Astrocyte of the cerebellum (primary cell): Measurements from ENCODE around the gene ITPRID2.

Source experiments
- DNase-seq: peaks from one replicate; pipeline ENCODE4 v3.0.0-alpha.2; 2011; ENCODE audit warnings: low read depth
- H3K4me3 ChIP-seq: 2 replicates; pipeline ENCODE4 v1.5.1; 2011; ENCODE audit warnings: mild to moderate bottlenecking, low read depth, low read length, moderate library complexity
- in situ Hi-C: cut with HindIII; loops from 2 replicates; pipeline ENCODE4 v1.10.0; 2017; ENCODE audit warnings: low sequenced_read_pairs
- TF ChIP-seq, protein P1 (sequence below): IDR thresholded peaks from 2 replicates; pipeline ENCODE4 v1.5.1; 2012; ENCODE audit warnings: low read length, low read depth, moderate library complexity, mild to moderate bottlenecking; ENCODE audit errors: missing control alignments

Gene ITPRID2

DNA sequence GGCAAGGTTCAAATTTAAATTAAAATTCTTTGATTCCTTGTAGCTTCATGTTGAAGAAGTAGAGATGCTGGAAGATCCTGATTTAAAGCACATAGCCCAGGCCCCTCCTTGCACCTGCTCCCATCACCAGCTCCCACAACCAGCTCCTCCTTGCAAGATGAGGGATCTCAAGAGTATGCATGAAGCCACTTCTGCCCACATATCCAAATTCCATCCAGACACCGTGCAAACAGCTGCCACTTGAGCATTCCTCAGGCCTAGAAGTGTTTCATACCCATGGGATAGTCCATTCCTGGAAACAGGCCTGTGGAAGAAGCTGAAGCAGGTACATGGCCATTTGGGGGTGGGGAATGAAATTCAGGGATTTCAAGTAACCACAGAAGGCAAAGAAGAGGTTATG, 32.4 kb upstream of the ITPRID2 start:
- TF ChIP-seq, protein P1, sequence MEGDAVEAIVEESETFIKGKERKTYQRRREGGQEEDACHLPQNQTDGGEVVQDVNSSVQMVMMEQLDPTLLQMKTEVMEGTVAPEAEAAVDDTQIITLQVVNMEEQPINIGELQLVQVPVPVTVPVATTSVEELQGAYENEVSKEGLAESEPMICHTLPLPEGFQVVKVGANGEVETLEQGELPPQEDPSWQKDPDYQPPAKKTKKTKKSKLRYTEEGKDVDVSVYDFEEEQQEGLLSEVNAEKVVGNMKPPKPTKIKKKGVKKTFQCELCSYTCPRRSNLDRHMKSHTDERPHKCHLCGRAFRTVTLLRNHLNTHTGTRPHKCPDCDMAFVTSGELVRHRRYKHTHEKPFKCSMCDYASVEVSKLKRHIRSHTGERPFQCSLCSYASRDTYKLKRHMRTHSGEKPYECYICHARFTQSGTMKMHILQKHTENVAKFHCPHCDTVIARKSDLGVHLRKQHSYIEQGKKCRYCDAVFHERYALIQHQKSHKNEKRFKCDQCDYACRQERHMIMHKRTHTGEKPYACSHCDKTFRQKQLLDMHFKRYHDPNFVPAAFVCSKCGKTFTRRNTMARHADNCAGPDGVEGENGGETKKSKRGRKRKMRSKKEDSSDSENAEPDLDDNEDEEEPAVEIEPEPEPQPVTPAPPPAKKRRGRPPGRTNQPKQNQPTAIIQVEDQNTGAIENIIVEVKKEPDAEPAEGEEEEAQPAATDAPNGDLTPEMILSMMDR, result no peak
- no peak for DNase-seq
- in situ Hi-C loops, result no loop called here
- no peak overlapping the region for H3K4me3 ChIP-seq

DNA sequence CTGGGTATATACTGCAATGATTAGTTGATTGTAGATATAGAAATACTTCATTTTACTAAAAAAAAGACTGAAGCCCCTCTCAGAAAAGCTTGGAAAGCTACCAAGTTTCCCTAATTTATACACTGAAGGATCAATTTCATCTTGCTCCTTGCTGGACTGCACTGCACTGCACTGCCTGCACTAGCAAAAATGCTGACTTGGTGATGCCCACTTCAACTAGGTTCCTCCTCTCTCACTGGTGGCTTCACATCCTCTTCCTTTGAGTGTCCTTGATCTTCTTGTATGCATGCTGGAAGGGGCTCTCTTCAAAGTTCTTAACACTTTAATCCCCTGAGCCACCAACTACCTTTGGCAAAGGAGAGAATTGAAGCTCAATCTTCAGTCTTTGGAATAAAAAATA, 31.7 kb upstream of the ITPRID2 start:
- in situ Hi-C loops, result no loop called here
- H3K4me3 ChIP-seq, result no peak overlapping the region
- DNase-seq, result no peak
- TF ChIP-seq, protein P1, result no peak

DNA sequence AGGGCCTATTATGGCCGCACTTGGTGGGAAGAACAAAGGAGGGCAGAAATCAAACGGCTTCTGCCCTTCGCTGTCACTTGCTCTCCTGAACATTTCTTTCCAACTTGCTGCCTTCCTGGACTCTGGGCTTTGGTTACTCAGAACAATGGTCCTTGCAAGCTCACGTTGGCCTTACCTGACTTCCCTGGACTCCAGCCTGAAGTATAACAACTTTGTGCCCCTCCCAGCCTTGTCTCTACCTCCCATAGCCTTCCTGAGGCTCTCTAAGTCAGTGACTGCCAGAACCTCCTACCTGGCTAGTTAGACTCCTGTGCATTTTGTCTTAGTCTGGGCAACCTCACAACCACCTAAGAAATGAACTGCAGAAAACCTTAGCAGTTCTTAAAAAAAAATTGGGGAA, 30.2 kb upstream of the ITPRID2 start:
- DNase-seq, result no peak
- H3K4me3 ChIP-seq, result no peak overlapping the region
- in situ Hi-C loops, result no loop called here
- TF ChIP-seq, protein P1, result no peak

DNA sequence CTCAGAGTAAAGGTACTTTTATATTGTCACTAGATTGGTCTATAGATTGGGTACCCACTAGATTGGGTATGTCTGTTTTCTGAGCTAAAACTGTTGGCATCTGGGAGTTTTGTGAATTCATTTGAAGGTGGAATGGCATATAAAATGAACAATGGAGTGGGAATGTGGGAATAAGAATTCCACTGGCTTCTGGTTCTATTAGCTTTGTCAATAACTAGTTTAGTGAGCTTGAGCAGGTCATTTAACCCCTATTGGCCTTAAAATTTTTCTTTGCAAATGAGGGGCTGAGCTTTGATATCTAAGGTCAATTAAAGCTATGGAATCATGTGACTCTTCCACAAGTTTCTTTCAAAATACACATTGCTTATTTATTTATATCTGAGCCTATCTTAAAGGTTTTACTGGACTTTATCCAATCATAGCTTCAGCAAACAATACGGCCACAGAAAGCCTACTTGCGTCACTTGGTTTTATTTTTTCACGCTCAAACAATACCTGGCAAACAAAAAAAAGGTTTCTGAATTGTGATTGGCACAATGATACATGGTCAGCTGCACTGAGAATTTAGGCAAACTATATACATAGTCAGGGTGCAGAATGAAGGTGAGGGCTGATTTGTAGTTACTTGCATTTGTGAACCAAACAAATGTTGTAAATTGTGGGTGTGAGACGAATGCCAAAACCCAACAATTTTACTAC, 28.8 kb upstream of the ITPRID2 start:
- no peak overlapping the region for H3K4me3 ChIP-seq
- DNase-seq, result no peak
- in situ Hi-C loops, result no loop called here
- TF ChIP-seq, protein P1, result no peak

DNA sequence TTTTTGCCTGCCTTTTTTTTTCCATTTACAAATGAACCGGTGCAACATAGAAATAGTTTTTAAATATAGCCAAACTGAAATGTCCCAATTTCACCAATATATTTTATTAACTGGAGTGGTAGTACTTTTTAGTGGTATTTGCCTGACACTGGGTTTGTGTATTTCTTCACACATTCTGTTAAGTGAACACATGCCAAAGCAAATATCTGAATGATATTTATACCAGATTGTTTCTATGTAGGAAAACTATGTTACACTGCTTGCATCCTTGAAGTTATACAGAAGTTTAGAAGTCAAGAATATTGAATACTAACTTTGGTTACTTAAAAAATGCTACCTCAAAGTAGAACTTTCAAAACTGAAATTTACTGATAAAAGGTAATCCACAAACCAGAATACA, 19.4 kb upstream of the ITPRID2 start:
- DNase-seq, result no peak
- in situ Hi-C loops, result no loop called here
- TF ChIP-seq, protein P1, result no peak
- H3K4me3 ChIP-seq, result no peak overlapping the region

DNA sequence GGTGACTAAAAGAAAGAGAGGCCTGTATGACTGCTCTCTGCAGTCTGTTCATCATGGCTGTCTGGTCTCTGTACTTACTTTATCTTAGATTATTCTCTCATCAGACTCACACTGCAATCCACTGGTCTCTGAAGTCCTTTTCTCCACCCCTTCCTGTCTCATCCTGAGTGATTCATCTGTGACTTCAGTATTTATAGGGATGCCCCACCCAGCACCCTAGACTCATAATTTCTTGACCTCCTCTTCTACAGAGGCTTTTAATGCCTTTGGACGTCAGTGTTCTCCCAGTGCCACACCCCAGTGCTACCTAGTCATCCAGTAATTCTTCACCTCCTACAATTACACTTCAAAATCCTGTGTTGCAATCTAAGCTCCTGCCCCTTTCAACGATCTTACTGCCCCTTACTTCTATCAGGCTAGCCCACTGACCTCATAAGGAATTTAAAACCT, 14.9 kb upstream of the ITPRID2 start:
- in situ Hi-C loops, result loop anchor here (25.0 kb wide), 1 partner anchor 114 kb away; no protein-coding TSS in a partner anchor
- DNase-seq, result no peak
- H3K4me3 ChIP-seq, result no peak overlapping the region
- TF ChIP-seq, protein P1, result no peak
